K562 (cell line): ENCODE data around the gene MRPL41.

Experiments used
- CTCF ChIP-seq, 3 experiments: IDR thresholded peaks in 2 of 3; conservative IDR thresholded peaks in 1 of 3; 2 replicates each; pipeline ENCODE4 v1.5.1; 2011 to 2012; ENCODE audit warnings: low read length in 3 of 3, mild to moderate bottlenecking in 3 of 3, control low read depth in 2 of 3, improper control_type of control experiment in 1 of 3, inconsistent platforms in 1 of 3, low read depth in 1 of 3, mixed read lengths in 1 of 3, moderate library complexity in 1 of 3; ENCODE audit not compliant: insufficient read depth in 2 of 3
- GATA2 ChIP-seq: sonication (generic); formaldehyde crosslinking; IDR thresholded peaks from 2 replicates; pipeline ENCODE4 v1.4.0; 2020; ENCODE audit warnings: mild to moderate bottlenecking, missing genetic modification reagents

- TF ChIP-seq GATA2 (no peak), CTCF (IDR thresholded peaks at IDR 0.05 in 2 of 3, conservative IDR thresholded peaks at IDR 0.05 in 1 of 3; ENCODE audit: insufficient read depth in 2 of 3, low read depth in 1 of 3, low read length in 3 of 3) (no peak)
These were observed 3.5 kb downstream of the MRPL41 start for GRCh38 chr9:137555179-137555578.
